HCT116 (cell line): ENCODE measurements around the gene CNTN4. TPM values are rescaled to one million over a fixed set of nuclear protein-coding genes. Genes with fewer than 3 reads are reported as not detected.

ENCODE experiments used
- ATAC-seq: fragments of 200-7000 bp; cut with Tn5 transposase; 2 replicates; pipeline ENCODE4 v1.9.1; 2020; ENCODE audit warnings: mild to moderate bottlenecking, moderate library complexity
- BruUV-seq: library from RNA; stranded (reverse); fragments of 400-500 nt; replicated peaks from 2 replicates; lab custom pipeline; 2021; lab: Mats Ljungman, UMichigan
- CTCF ChIA-PET: fragments of 300-600 bp; sonication (Branson Sonifier 250); formaldehyde crosslinking; loops from one replicate; lab custom pipeline; 2021; ENCODE audit warnings: antibody characterized with exemption; lab: Charles Lee
- POLR2A ChIA-PET: fragments of 300-600, 350-600 bp; sonication (Branson Sonifier 250); formaldehyde crosslinking; loops from one replicate; lab custom pipeline; 2021; ENCODE audit warnings: antibody characterized with exemption; lab: Charles Lee
- RAD21 ChIA-PET, 2 experiments: fragments of 300-600 bp; sonication (Branson Sonifier 250); formaldehyde crosslinking; loops; one replicate each; lab custom pipeline; 2023; ENCODE audit warnings: low total read pairs in 2 of 2; ENCODE audit not compliant: uncharacterized antibody in 2 of 2, unreplicated experiment in 2 of 2, low non-redundant PET in 1 of 2; lab: Charles Lee
- DNase-seq: peaks from one replicate; pipeline ENCODE4 v3.0.0-alpha.2; 2010; ENCODE audit warnings: low read depth, low spot score
- H2AFZ ChIP-seq: fragments of 200-600 bp; shearing (Covaris generic), sonication (generic); 2 replicates; pipeline ENCODE4 v1.6.1; 2017; ENCODE audit warnings: low read depth, mixed run types, mixed read lengths, antibody characterized with exemption, low read length; ENCODE audit not compliant: poor library complexity, severe bottlenecking
- H3K27ac ChIP-seq: 2 replicates; pipeline ENCODE4 v1.5.1; 2012; ENCODE audit warnings: low read depth, low read length
- H3K27me3 ChIP-seq: fragments of 200-600 bp; sonication (generic); 2 replicates; pipeline ENCODE4 v1.6.1; 2016; ENCODE audit warnings: mixed run types, low read length, mixed read lengths; ENCODE audit not compliant: insufficient read depth
- H3K36me3 ChIP-seq, 2 experiments: fragments of 200-500 bp in 1 of 2; fragments of 200-600 bp in 1 of 2; sonication (Bioruptor generic) in 1 of 2; sonication (generic) in 1 of 2; 2 replicates each; pipeline versions ENCODE4 v1.5.1 to v1.6.1; 2014 to 2016; ENCODE audit warnings: low read length in 2 of 2, inconsistent platforms in 1 of 2, mixed read lengths in 1 of 2, mixed run types in 1 of 2; ENCODE audit not compliant: insufficient read depth in 2 of 2, control insufficient read depth in 1 of 2
- H3K4me1 ChIP-seq, 2 experiments: fragments of 200-600 bp in 1 of 2; sonication (generic) in 1 of 2; 2 replicates each; pipeline versions ENCODE4 v1.5.1 to v1.6.1; 2012 to 2017; ENCODE audit warnings: low read length in 2 of 2, inconsistent platforms in 1 of 2, mild to moderate bottlenecking in 1 of 2, mixed read lengths in 1 of 2, mixed run types in 1 of 2, moderate library complexity in 1 of 2; ENCODE audit not compliant: insufficient read depth in 2 of 2, control insufficient read depth in 1 of 2
- H3K4me2 ChIP-seq: fragments of 200-600 bp; sonication (generic); 2 replicates; pipeline ENCODE4 v1.6.1; 2017; ENCODE audit warnings: mixed run types, low read length, mixed read lengths
- H3K4me3 ChIP-seq, 2 experiments: fragments of 200-600 bp in 1 of 2; sonication (generic) in 1 of 2; replicated peaks in 1 of 2; 2 replicates each; pipeline ENCODE4 v1.5.1; 2011 to 2016; ENCODE audit warnings: low read length in 2 of 2, control low read depth in 1 of 2, low read depth in 1 of 2, mild to moderate bottlenecking in 1 of 2, mixed read lengths in 1 of 2, mixed run types in 1 of 2
- H3K79me2 ChIP-seq: fragments of 200-600 bp; sonication (generic); 2 replicates; pipeline ENCODE4 v1.6.1; 2017; ENCODE audit warnings: mild to moderate bottlenecking, mixed run types, low read length, moderate library complexity, mixed read lengths; ENCODE audit not compliant: insufficient read depth
- H3K9ac ChIP-seq: fragments of 200-600 bp; sonication (generic); 2 replicates; pipeline ENCODE4 v1.6.1; 2016; ENCODE audit warnings: low read length, mixed read lengths
- H3K9me2 ChIP-seq: fragments of 200-600 bp; sonication (generic), shearing (Covaris generic); 2 replicates; pipeline ENCODE4 v1.6.1; 2017; ENCODE audit warnings: mixed run types, mild to moderate bottlenecking, moderate library complexity; ENCODE audit not compliant: insufficient read depth
- H3K9me3 ChIP-seq, 2 experiments: fragments of 200-500 bp in 1 of 2; fragments of 200-600 bp in 1 of 2; sonication (Bioruptor generic) in 1 of 2; sonication (generic) in 1 of 2; 2 replicates each; pipeline ENCODE4 v1.6.1; 2014 to 2017; ENCODE audit warnings: low read length in 2 of 2, mixed read lengths in 2 of 2, inconsistent platforms in 1 of 2, low read depth in 1 of 2, mild to moderate bottlenecking in 1 of 2, mixed run types in 1 of 2, moderate library complexity in 1 of 2; ENCODE audit not compliant: control insufficient read depth in 1 of 2, insufficient read depth in 1 of 2
- H4K20me1 ChIP-seq: fragments of 200-600 bp; sonication (generic), shearing (Covaris generic); 2 replicates; pipeline ENCODE4 v1.6.1; 2017; ENCODE audit warnings: mixed run types, mild to moderate bottlenecking, moderate library complexity; ENCODE audit not compliant: insufficient read depth
- ATF3 ChIP-seq: IDR thresholded peaks from 2 replicates; pipeline ENCODE4 v1.6.1; 2012
- CBX3 ChIP-seq: IDR thresholded peaks from 2 replicates; pipeline ENCODE4 v1.6.1; 2012; ENCODE audit warnings: low read depth
- CTCF ChIP-seq, 3 experiments: fragments of 200-600 bp in 1 of 3; sonication (generic) in 1 of 3; IDR thresholded peaks in 2 of 3; conservative IDR thresholded peaks in 1 of 3; 2 replicates each; pipeline ENCODE4 v1.5.1; 2012 to 2017; ENCODE audit warnings: low read depth in 2 of 3, low read length in 2 of 3, antibody characterized with exemption in 1 of 3, borderline replicate concordance in 1 of 3, control low read depth in 1 of 3, mild to moderate bottlenecking in 1 of 3, mixed read lengths in 1 of 3, mixed run types in 1 of 3, moderate library complexity in 1 of 3; ENCODE audit not compliant: insufficient read depth in 1 of 3
- EGR1 ChIP-seq: IDR thresholded peaks from 2 replicates; pipeline ENCODE4 v1.6.1; 2012; ENCODE audit warnings: low read depth
- ELF1 ChIP-seq: IDR thresholded peaks from 2 replicates; pipeline ENCODE4 v1.6.1; 2012; ENCODE audit warnings: low read depth, borderline replicate concordance
- MAX ChIP-seq: IDR thresholded peaks from 2 replicates; pipeline ENCODE4 v1.6.1; 2012
- SRF ChIP-seq: IDR thresholded peaks from 2 replicates; pipeline ENCODE4 v1.6.1; 2012; ENCODE audit warnings: low read depth
- TCF7L2 ChIP-seq: IDR thresholded peaks from 2 replicates; pipeline ENCODE4 v1.7.0; 2011; ENCODE audit warnings: borderline replicate concordance, inconsistent platforms; ENCODE audit not compliant: insufficient read depth, insufficient read length; ENCODE audit errors: extremely low read depth
- YY1 ChIP-seq: IDR thresholded peaks from 2 replicates; pipeline ENCODE4 v1.6.1; 2011; ENCODE audit warnings: low read length, low read depth, moderate library complexity, mild to moderate bottlenecking; ENCODE audit not compliant: insufficient replicate concordance; ENCODE audit errors: extremely low read depth
- ZBTB33 ChIP-seq: IDR thresholded peaks from 2 replicates; pipeline ENCODE4 v1.6.1; 2011; ENCODE audit warnings: mild to moderate bottlenecking, low read length, moderate library complexity; ENCODE audit not compliant: insufficient replicate concordance; ENCODE audit errors: extremely low read depth
- ZFX ChIP-seq: fragments of 450-650 bp; IDR thresholded peaks from 2 replicates; pipeline ENCODE4 v1.6.1; 2017
- ZNF274 ChIP-seq: fragments of 200-500 bp; sonication (Bioruptor generic); IDR thresholded peaks from 2 replicates; pipeline ENCODE4 v1.6.1; 2014; ENCODE audit warnings: mild to moderate bottlenecking, low read depth, low read length, inconsistent platforms
- intact Hi-C: fragments of 100-400 bp; cut with micrococcal nuclease; formaldehyde crosslinking; loops from 2 replicates; pipeline ENCODE4 v1.10.0; 2022
- total RNA-seq: library from RNA; stranded (reverse); gene quantifications from one replicate; pipeline ENCODE4 v1.2.1, GENCODE V29; 2021; ENCODE audit not compliant: unreplicated experiment

CNTN4 gene
- total RNA-seq, 1 experiment from 2014 or later = not detected

GRCh38 chr3:2771741-2772140, 673.1 kb downstream of the CNTN4 start:
- intact Hi-C loops = no loop called here
- H2AFZ ChIP-seq = no peak overlapping the region
- no peaks in the 10 kb centered on the region for H3K9me2 ChIP-seq
- TF ChIP-seq ATF3 (no peak), MAX (no peak), CTCF (IDR thresholded peaks at IDR 0.05 in 2 of 3, conservative IDR thresholded peaks at IDR 0.05 in 1 of 3; ENCODE audit: borderline replicate concordance in 1 of 3, insufficient read depth in 1 of 3, low read depth in 2 of 3, low read length in 2 of 3) (no peak), CBX3 (no peak), EGR1 (no peak), ZFX (no peak), ZBTB33 (no peak), ELF1 (no peak), TCF7L2 (no peak), SRF (no peak), ZNF274 (no peak), YY1 (no peak)
- no peak overlapping the region for H3K9ac ChIP-seq
- no peak overlapping the region for H3K27ac ChIP-seq
- H3K79me2 ChIP-seq = no peaks in the 10 kb centered on the region
- ATAC-seq = no peak
- CTCF ChIA-PET = no interaction called here
- no peaks in the 10 kb centered on the region for H3K27me3 ChIP-seq
- BruUV-seq = no TSS peak
- POLR2A ChIA-PET = no interaction called here
- no peaks in the 10 kb centered on the region for H3K36me3 ChIP-seq
- H4K20me1 ChIP-seq = no peaks in the 10 kb centered on the region
- no peaks in the 10 kb centered on the region for H3K4me1 ChIP-seq
- H3K4me2 ChIP-seq = no peak overlapping the region
- peaks cover 6 to 11% of the 10 kb centered on the region in 2 experiments; a peak in 2 of 4 replicates for H3K9me3 ChIP-seq
- no peak for DNase-seq
- RAD21 ChIA-PET = no interaction called here
- H3K4me3 ChIP-seq = no peak overlapping the region
